Suprapubic skin (tissue), 3 donors: ENCODE data around the gene KHDRBS2.

Source experiments
- POLR2AphosphoS5 ChIP-seq, 3 donors: sonication (generic); formaldehyde crosslinking; IDR thresholded peaks; one replicate each; pipeline ENCODE4 v1.6.1; 2017; ENCODE audit warnings: antibody characterized with exemption in 3 of 3
- TF ChIP-seq, protein P1 (sequence below), 2 donors: fragments of 200-600 bp in 1 of 2; fragments of 450-650 bp in 1 of 2; sonication (generic) in 1 of 2; IDR thresholded peaks; one replicate each; pipeline ENCODE4 v1.5.1; 2016 to 2019; ENCODE audit warnings: antibody characterized with exemption in 2 of 2, mild to moderate bottlenecking in 1 of 2, moderate library complexity in 1 of 2

DNA sequence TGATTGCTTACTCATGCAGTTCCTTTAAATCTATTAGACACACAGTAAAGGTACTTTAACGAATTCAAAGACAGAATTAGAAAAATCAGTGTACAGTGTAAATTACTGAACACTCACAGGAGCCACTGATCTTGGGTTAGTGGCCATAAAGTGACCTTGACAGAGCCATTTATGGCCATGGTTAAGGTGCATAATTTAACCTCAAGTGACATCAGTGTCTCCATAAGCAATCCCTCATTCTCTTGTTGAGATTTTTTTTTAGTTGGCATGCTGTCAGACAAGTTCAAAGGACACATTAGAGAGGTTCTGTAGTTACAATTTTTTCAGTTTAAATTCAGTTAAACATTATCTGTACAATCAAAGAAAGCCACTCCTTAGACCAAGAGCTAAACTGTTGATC, 334.4 kb downstream of the KHDRBS2 start:
- TF ChIP-seq, protein P1, sequence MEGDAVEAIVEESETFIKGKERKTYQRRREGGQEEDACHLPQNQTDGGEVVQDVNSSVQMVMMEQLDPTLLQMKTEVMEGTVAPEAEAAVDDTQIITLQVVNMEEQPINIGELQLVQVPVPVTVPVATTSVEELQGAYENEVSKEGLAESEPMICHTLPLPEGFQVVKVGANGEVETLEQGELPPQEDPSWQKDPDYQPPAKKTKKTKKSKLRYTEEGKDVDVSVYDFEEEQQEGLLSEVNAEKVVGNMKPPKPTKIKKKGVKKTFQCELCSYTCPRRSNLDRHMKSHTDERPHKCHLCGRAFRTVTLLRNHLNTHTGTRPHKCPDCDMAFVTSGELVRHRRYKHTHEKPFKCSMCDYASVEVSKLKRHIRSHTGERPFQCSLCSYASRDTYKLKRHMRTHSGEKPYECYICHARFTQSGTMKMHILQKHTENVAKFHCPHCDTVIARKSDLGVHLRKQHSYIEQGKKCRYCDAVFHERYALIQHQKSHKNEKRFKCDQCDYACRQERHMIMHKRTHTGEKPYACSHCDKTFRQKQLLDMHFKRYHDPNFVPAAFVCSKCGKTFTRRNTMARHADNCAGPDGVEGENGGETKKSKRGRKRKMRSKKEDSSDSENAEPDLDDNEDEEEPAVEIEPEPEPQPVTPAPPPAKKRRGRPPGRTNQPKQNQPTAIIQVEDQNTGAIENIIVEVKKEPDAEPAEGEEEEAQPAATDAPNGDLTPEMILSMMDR (IDR thresholded peaks at IDR 0.05): no peak
- TF ChIP-seq POLR2AphosphoS5 (IDR thresholded peaks at IDR 0.05): no peak
